Inflammatory macrophage treated with lipopolysaccharide for 1 hour (primary cell): ENCODE data around the gene CAPZA2.

Experiments used
- DNase-seq, 2 donors: peaks; one replicate each; pipeline ENCODE4 v3.0.0-alpha.2; 2020 to 2022

CAPZA2 gene

DNA sequence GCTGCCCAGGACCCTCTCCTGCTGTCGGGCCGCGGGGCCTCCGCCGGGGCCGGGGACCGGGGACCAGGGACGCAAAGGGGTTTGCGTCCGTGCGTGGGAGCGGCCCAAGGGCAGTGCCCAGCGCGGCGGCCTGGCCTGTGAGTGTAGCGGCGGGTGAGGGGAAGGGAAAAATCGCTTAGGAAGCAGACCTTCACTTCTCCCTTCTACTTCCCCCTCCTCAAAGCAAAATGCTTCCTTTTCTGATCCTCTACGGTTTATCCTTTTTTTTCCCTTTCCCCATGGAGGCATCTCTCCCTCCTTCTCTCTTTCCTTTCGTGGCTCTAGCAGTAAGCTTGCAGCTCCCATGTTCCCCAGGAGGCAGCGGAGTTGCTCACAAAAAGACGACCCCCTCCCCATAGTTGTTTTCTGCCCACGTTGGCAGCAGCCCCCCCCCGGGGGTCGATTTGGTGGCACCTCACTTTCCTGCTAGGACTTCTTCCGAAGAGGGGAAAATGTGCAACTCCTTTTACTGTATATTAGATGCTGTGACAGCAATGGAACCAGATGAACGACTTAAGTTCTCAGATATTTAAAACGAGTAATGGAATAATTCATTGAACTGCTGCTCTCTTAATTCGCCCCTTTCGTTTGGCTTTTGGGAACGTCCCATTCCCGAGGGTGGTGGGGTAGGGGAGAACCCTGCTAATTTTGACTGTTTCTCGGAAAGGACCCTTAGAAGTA lies 724 bp downstream of the CAPZA2 start:
- DNase-seq, result no peak

DNA sequence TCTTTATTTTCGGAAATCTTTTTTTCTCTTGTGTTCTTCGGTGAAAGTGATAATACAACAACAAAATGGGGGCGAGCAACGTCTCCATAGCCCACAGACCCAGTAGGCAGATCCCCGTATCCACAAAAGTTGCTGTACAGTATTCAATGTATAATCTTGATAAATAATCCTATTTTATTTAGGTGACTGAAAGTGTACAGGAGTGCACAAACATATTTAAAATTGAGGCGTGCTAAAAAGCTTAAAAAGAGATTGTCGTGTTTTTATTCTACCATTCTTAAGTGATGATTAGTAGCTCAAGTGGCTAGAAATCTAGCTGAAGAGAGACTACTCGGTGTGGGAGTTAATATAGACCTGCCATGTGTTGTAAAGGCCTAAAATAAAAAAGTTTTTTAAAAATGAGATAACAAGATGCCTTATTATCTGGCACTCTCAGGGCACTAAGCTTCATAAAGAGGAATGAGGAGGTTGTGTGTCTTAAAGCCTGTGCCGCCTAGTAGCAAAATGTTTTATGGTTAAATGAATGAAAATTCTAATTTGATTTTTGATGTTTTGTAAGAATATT lies 1.6 kb downstream of the CAPZA2 start:
- DNase-seq, result no peak

DNA sequence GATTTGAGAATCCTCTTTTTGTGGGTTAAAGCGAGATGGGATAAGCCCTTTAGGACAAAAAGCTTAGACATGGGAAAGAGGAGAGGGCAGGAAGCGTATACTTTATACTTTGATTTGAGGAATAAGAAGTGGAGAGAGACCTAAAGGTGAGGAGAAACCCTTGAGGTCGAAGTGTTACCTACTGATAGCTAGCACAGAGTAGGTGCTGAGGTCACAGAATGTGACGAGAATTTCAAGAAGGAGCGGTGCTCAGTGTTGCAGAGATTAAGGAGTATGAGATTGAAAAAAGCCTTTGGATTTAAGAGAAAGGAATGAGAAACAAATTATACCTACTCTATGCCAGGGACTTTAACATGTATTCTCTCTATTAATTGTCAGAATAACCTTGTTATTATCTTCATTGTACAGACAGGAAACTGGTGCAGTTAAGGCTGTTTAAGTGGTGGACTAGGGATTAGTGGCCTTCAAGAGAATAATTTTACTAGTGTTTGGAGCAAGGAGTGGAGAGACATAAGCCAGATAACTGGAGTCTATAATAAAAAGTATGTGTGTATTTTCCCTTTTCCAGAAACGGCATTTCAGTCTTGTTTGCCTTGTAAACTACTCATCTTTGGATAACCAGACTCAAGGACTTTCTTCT lies 8.8 kb downstream of the CAPZA2 start:
- DNase-seq, result no peak

DNA sequence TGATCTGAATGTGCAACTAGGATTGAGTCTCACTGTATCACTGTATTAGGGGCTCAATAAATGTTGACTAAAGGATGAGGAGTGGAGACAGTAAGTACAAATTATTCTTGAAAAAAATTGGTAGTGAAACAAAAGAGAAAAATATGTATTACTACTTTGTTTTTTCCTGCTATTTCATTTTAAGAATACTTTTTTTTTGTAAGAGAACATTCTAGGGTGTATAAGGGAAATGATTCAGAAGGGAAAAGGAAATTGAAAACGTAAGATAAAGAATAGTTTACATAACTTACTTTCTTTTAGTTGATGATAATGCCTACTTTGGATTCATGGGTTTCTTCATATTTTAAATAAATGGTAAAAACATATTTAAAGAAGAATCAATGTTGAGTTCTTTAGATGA lies 9.6 kb downstream of the CAPZA2 start:
- DNase-seq, result peak in 1 of 2 donors; percentile 11

DNA sequence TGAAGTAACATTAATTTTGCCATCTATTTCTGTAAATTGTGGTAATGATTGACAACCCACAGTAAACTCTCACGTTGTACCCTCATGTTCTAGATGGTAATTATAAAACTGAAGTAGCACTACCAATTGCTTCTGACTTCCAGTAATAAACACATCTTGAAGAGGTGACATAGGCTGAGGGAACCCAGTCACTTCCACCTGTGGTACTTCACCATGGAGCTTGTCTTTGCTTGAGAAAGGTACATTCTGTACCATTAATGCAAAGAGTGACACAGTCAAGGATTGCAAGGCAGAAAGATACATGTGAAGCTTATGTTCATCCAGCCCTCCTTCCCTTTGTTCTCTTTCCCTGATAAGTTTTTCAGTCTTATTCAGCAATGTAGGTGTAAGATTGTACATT lies 11.2 kb downstream of the CAPZA2 start:
- DNase-seq, result no peak

DNA sequence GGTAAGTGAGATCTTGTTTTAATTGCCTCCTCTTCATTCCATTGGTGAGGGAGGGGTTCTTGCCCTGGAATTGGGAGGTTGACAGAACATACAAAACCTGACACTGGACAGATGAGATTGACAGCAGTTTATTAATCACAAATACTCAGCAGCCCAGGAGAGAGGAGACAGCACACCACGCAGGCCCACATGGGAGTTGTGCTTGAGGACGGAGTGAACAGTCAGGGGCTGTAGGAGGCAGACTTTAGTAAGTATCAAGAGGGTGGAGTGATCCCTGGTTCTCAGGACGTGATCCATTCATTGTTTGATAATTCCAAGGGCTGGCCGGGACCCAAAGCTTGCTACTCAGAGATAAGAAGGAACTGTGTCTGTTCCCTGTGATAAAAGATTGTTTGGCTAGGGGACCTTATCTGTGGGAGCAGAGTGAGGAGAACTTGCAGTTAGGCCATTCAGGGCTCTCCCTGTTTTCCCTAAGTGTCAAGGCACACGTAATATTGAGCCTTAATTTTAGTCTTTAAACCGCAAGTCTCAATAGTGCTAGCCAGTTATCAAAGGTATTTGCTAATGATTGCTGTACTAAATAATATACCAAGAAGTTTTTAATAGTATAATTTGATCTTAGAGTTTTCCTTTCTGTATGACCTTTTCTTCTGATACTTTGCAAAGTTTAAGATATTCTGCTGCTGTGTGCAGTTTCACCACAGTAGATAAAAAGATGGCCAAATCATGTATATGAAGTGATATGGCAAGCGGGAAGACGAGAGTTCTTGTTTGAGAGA lies 14.5 kb downstream of the CAPZA2 start:
- no peak for DNase-seq

DNA sequence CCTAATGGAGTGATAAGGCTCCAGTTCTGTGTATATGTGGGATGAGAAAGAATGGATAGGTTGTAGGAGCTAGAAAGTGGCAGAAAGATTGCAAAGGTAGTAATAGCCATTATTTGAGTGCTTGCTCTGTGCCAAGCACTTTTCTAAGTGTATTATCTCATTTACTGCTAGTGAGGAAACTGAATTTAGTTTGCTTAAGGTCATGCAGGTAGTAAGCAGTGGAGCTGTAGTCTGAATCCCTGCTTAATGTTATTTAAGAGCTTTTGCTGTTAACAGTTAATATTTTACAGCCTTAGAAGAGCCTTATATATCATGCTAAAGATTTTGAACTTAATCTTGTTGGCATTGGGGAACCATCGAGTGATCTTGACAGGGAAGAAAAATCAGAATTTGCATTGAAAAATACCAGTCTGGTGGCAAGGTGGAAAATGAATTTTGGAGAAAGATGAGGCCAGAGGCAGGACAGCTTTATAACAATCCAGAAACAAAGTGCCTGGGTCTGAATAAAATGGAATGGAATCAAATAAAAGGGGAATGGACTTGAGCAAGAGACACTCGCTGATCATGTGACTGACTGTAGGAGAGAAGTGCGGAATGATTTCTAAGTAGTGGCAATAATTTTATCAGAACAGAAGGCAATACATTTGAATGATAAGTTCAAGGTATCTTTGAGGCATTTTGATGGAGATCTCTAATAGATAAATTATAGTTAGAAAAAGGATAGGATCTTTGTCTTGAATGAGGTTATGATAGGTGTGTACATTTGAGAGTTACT lies 15.2 kb downstream of the CAPZA2 start:
- no peak for DNase-seq

DNA sequence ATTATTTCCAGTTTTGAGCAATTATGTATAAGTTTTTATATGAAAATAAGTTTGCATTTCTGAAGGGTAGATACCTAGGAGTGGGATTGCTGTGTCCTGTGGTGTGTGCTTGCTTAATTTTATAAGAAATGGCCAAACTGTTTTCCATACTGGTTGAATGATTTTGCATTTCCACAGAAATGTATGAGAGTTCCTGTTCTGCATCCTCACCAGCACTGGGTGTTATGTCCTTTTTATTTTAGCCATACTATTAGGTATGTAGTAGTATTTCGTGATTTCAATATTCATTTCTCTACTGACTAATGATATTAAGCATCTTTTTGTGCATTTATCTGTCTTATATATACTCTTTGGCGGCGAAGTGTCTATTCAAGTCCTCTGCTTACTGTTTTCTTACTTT lies 22.3 kb downstream of the CAPZA2 start:
- no peak for DNase-seq

DNA sequence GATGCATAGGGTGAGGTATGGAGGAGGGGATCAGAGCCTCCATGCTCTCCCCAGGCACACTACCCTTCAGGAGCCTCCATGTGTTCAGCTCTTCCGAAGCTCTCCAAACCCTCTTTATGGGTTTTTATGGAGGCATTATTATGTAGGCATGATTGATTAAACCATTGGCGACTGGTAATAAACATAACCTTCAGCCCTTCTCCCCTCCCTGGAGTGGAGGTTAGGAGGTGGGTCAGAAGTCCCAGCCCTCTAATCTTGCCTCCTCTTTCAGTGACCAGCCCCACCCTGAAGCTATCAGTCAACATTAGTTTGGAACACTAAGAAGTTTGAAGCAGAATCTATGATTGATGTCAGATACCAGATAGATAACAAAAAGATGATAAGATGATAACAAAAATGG lies 23.3 kb downstream of the CAPZA2 start:
- DNase-seq, result no peak

DNA sequence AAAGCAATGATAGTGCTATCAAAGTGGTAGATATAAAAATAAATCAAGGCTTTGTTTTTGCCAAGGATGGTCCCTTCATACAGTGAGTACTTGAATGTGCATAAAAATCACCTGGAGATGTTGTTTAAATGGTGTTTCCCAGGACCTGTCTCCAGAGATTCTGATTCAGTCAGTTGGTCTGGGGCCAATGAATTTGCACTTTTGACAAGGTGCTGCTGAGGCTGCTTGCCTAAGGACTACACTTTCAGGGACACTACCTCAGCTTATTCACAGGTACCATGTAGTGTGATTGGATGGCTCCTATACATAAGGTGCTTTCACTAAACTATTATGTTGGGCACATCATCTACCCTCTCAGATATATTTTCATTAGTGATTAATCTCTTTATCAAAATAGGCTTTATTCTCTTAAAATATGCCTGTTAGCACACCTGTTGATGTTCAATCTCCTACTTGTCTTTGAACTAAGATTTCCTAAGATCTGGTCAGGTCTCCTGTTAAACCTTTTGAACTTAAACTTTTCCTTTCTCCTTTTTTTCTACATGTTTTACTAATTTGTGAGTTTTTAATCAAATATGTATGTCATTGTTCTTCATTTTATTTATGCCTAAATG lies 24.3 kb downstream of the CAPZA2 start:
- no peak for DNase-seq

DNA sequence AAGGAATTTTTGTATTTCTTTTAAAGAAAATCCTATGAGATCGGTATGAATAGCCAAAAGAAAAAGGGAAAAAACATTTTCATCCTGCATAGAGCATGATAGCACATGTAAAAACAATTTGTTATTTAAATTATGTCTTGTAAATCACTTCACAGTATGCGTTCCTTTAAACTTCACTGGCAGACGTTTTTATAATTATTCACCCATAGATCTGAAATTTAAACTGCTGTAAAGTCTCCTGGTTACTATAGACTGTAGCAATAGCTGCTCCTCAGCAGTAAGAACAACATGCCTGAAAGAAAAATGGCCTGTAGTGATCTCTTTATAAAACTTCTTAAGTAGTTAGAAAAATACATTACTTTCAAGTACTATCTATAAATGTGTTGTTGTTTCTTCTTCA lies 26.5 kb downstream of the CAPZA2 start:
- no peak for DNase-seq

DNA sequence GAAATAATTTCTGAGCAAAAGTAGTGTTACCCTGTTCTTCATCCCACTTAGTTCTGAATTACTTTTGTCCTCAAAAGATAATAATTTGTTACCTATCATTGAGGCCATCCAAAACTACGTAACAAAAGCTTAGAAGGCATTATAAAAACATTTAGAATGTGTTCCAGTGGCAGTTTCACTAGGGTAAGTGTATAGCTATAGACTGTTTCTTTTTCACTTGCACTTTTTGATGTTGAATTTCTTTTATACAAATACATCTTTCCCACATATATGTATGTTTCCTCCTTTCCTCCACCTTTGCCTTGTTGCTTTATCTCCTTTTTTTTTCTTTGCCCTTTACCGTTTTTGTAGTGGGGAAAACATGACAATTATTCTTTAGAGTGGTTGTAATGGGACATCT lies 33.5 kb downstream of the CAPZA2 start:
- DNase-seq, result no peak

DNA sequence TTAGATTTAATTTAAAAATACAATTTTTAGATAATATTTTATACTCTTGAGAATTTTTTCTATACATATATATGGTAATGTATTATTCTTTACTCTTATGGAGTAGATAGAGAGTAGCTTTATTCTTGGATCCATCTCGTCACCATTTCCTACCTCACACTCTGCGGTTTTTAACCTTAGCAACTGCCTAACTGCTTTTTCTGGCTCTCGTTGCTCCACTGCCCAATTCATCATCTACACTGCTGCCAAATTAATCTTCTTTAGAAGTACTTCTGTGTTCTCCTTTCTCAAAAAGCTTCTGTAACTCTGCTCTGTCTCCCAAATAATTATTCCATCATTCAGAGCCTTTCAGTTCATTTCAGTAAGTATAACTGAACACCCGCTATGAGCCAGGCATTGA lies 35.3 kb downstream of the CAPZA2 start:
- DNase-seq, result no peak

DNA sequence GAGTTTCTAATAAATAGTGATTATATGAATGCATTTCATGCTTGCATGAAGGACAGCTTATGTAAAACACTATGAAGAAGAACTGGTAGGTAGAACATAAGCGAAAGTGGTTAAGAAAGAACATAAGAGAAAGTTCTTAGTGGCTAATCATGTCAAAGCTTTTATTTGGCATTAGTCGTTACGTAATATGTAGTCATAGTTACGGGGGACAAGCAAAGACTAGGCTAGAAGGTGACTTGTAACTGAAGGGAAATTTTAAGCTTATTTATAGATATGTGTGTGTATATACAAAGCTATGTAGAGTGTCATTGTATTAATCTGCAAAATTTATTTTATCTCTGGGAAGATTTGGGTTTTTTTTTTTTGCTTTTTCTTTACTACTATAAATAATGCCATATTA lies 36.9 kb downstream of the CAPZA2 start:
- peak; percentile 31 to 59 for DNase-seq

DNA sequence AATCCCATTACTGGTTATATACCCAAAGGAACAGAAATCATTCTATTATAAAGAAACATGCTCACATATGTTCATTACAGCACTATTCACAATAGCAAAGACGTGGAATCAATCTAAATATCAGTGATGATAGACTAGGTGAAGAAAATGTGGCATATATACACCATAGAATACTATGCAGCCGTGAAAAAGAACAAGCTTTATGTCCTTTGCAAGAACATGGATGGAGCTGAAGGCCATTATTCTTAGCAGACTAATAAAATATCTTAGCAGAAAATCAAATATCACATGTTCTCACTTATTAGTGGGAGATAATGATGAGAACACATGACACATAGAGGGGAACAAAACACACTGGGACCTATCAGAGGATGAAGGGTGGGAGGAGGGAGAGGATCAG lies 38.8 kb downstream of the CAPZA2 start:
- no peak for DNase-seq

DNA sequence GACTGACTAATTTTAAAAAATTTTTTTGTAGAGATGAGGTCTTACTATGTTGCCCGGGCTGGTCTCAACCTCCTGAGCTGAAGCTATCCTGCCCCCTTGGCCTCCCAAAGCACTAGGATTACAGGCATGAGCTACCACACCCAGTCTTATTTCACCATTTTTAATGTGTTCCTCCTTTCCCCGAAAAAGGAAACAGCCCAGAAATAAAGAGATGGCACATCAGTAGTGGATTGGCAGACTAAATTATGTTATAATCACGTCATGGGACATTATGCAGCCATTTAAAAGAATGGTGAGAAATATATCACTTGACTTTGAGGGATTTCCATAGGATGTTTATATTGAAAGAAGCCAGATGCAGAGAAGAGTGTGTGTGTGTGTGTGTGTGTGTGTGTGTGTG lies 40.5 kb downstream of the CAPZA2 start:
- peak; percentile 71 to 72 for DNase-seq

DNA sequence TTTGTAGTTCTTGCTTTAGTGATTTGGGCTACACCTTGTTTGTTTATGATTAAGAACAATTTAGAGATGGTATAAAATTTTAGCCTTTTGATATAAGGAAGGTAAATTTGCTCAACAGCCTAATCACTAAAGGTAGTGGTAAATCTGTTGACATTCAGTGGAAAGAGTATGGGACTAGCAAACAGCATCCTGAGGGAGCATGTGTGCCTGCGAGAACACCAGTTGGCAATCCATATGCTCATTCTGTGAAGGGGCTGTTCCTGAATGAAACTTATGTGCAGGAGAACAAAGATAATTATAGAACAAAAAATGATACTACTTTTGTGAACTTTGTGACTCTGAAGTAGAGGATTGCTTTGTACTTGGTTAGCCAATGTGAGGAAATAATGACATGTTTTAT lies 44.0 kb downstream of the CAPZA2 start:
- no peak for DNase-seq

DNA sequence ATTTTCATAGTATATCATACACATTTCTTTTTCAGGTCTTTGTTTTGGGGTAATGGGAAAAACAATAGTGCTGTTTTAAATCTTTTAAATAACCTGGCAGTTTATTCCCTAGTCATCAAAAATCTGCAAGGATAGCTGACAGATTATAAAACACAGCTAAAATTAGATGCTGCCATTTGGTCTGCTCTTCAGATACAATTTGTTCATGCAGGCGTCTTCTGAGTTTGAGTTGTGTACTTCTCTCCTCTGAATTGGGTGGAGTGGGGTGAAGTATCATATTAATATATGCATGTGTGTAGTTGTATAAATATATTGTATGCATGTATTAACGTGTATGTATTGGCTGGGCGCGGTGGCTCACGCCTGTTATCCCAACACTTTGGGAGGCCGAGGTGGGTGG lies 48.0 kb downstream of the CAPZA2 start:
- DNase-seq, result no peak

DNA sequence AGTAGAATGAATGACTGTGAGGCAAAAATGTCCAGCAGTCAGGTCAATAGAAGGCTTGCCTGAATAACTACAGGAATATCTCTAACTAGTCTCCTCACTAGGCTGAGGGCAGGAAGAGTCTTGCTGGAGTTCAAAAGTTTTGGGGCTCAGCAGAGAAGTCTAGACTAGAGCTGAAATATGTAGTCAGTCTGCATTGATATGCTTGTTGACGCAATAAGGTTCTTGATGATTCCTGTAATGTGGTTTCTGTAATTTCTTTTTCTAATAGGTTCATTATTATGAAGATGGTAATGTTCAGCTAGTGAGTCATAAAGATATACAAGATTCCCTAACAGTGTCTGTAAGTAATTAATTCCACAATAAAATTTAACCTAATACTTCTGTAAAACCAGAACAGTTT lies 49.4 kb downstream of the CAPZA2 start:
- DNase-seq, result no peak

DNA sequence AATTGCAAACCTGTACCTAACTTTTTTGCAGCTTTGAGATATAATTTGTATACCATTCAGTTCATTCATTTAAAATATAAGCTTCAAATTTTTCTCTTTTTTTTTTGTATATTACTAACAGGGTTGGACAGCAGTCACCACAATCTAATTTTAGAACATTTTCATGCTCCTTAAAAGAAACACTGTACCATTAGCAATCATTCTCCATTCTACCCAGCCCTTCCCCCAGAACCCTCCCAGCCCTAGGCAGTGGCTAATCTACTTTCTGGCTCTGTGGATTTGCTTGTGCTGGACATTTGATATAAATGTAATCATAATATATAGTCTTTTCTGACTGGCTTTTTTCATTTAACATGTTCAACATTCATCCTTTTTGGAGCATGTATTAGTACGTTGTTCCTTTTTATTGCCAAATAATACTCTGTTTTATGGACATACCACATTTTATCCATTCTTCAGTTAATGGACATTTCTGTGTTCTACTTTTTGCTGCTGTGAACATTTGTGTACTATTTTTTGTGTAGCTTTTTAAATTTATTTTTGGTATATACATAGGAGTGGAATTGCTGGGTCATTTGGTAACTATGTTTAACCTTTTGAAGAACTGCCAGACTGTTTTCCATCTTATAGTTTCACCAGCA lies 50.0 kb downstream of the CAPZA2 start:
- DNase-seq, result no peak

DNA sequence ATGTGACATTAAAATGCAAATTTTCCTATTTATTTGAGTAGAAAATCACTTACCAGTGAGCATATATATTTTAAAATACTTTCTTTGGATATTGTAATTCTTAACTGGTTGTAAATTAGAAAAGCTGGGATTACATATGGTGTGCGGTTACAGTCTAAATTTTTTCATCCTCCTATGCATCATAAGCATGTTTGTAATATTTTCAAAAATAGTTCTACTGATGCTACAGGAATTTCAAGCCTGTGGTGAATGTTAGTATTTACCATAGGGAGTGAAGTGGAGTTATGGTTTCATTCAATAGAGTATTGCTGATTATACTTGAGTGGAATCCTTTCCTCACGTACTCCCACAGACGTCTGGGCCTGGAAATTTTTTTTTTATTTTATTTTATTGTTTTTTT lies 56.3 kb downstream of the CAPZA2 start:
- no peak for DNase-seq

DNA sequence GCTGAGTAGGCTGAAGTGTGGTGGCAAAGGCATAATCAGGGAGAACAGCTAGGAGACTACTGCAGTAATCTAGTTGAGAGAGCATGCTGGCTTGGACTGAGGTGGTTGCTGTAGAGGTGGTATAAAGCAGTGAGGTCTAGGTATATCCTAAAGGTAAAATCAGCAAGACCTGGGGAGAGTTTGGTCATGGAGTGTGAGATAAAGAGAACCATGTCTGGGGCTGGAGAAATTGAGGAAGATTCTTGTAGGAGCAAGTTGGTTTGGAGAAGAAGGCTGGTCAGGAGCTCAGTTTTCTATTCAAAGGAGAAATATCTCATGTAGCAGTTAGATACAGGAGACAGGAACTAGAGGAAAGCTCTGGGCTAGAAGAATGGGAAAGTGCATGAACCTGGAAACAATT lies 58.0 kb downstream of the CAPZA2 start:
- no peak for DNase-seq
